NCI-H1092 treated with DMSO at 0.1 percent for 48 hours (cell line): ENCODE measurements around the gene MAPK4.
A peak's percentile ranks its signal among the peaks of the same experiment; 100 is the strongest.
"Not testable (repeated sequence)": the region's sequence is repeated elsewhere in the genome, so short reads cannot be mapped to it uniquely, and the experiment has no call there.

Source experiments
- DNase-seq: peaks from one replicate; lab custom pipeline; 2025; lab: John Stamatoyannopoulos, UW

MAPK4 gene

GRCh38 chr18:50680966-50681365 lies 121.1 kb downstream of the MAPK4 start:
- no peak for DNase-seq

- DNase-seq = no peak
Observed at GRCh38 chr18:50682852-50683251, 123.0 kb downstream of the MAPK4 start.

GRCh38 chr18:50686409-50686808 lies 126.5 kb downstream of the MAPK4 start:
- DNase-seq = no peak

- DNase-seq = peak; percentile 19
Observed at GRCh38 chr18:50687491-50687890, 127.6 kb downstream of the MAPK4 start.

GRCh38 chr18:50689578-50689977 lies 129.7 kb downstream of the MAPK4 start:
- no peak for DNase-seq

GRCh38 chr18:50694147-50694546 lies 134.3 kb downstream of the MAPK4 start:
- DNase-seq = no peak

GRCh38 chr18:50695431-50696176 lies 135.7 kb downstream of the MAPK4 start:
- no peak for DNase-seq

GRCh38 chr18:50696436-50696835 lies 136.5 kb downstream of the MAPK4 start:
- DNase-seq = no peak

- DNase-seq = no peak
Observed at GRCh38 chr18:50696929-50697328, 137.0 kb downstream of the MAPK4 start.

GRCh38 chr18:50697509-50697908 lies 137.6 kb downstream of the MAPK4 start:
- DNase-seq = no peak

GRCh38 chr18:50700245-50701165 lies 140.6 kb downstream of the MAPK4 start:
- no peak for DNase-seq

- DNase-seq = no peak
Observed at GRCh38 chr18:50704357-50704940, 144.6 kb downstream of the MAPK4 start.

- DNase-seq = peak; percentile 86
Observed at GRCh38 chr18:50706199-50706598, 146.3 kb downstream of the MAPK4 start.

GRCh38 chr18:50706651-50707050 lies 146.8 kb downstream of the MAPK4 start:
- peak; percentile 31 for DNase-seq

- not testable (repeated sequence) for DNase-seq
Observed at GRCh38 chr18:50707297-50707696, 147.4 kb downstream of the MAPK4 start.

GRCh38 chr18:50707855-50708469 lies 148.1 kb downstream of the MAPK4 start:
- DNase-seq = peak; percentile 77

GRCh38 chr18:50709193-50709592 lies 149.3 kb downstream of the MAPK4 start:
- DNase-seq = no peak

- DNase-seq = peak; percentile 62
Observed at GRCh38 chr18:50711386-50711785, 151.5 kb downstream of the MAPK4 start.

- no peak for DNase-seq
Observed at GRCh38 chr18:50715919-50716318, 156.0 kb downstream of the MAPK4 start.

GRCh38 chr18:50716902-50717301 lies 157.0 kb downstream of the MAPK4 start:
- DNase-seq = no peak

- no peak for DNase-seq
Observed at GRCh38 chr18:50717563-50717962, 157.7 kb downstream of the MAPK4 start.
